Breast epithelium (tissue), 4 donors: Measurements from ENCODE around the gene PRDM2. TPM values are rescaled to one million over a fixed set of nuclear protein-coding genes. Genes with fewer than 3 reads are reported as not detected.
A peak's percentile ranks its signal among the peaks of the same experiment; 100 is the strongest.

Source experiments
- DNase-seq, 2 donors: peaks; one replicate each; pipeline ENCODE4 v3.0.0-alpha.2; 2019; ENCODE audit warnings: low spot score in 2 of 2
- H3K27ac ChIP-seq, 2 donors: fragments of 200-600 bp; sonication (generic) in 1 of 2; one replicate each; pipeline ENCODE4 v1.5.1; 2016 to 2019; ENCODE audit warnings: mild to moderate bottlenecking in 1 of 2
- H3K27me3 ChIP-seq, 2 donors: fragments of 200-600 bp; sonication (generic) in 1 of 2; one replicate each; pipeline versions ENCODE4 v1.5.1 to v1.6.0; 2017 to 2019; ENCODE audit warnings: control low read depth in 1 of 2, mild to moderate bottlenecking in 1 of 2
- H3K36me3 ChIP-seq: fragments of 200-600 bp; one replicate; pipeline ENCODE4 v1.5.1; 2019
- H3K4me1 ChIP-seq, 2 donors: fragments of 200-600 bp; sonication (generic); one replicate each; pipeline ENCODE4 v1.5.1; 2016 to 2019; ENCODE audit warnings: control low read depth in 1 of 2
- H3K4me3 ChIP-seq, 3 donors: fragments of 200-600 bp; sonication (generic); 1 replicate in 2 of 3; 2 replicates in 1 of 3; pipeline ENCODE4 v1.5.1; 2016 to 2019; ENCODE audit warnings: mild to moderate bottlenecking in 3 of 3, moderate library complexity in 2 of 3
- H3K9me3 ChIP-seq, 2 donors: fragments of 200-600 bp; sonication (generic) in 1 of 2; one replicate each; pipeline ENCODE4 v1.5.1; 2016 to 2019; ENCODE audit warnings: control low read depth in 1 of 2
- CTCF ChIP-seq, 3 donors: fragments of 450-650 bp; IDR thresholded peaks; one replicate each; pipeline ENCODE4 v1.5.1; 2016 to 2017; ENCODE audit warnings: antibody characterized with exemption in 3 of 3, mild to moderate bottlenecking in 3 of 3, moderate library complexity in 3 of 3
- POLR2A ChIP-seq: fragments of 450-650 bp; IDR thresholded peaks from one replicate; pipeline ENCODE4 v1.6.1; 2016; ENCODE audit warnings: antibody characterized with exemption, mild to moderate bottlenecking, moderate library complexity
- POLR2AphosphoS5 ChIP-seq, 3 donors: sonication (generic); formaldehyde crosslinking; IDR thresholded peaks; one replicate each; pipeline ENCODE4 v1.6.1; 2017; ENCODE audit warnings: antibody characterized with exemption in 3 of 3
- intact Hi-C: fragments of 100-400 bp; cut with DNase I; formaldehyde crosslinking; loops from one replicate; pipeline ENCODE4 v1.15.1; 2023; ENCODE audit warnings: low total_unique reads
- total RNA-seq, 3 donors: library from RNA; depleted of rRNA; stranded (reverse); fragments of >200 nt; gene quantifications; one replicate each; pipeline ENCODE4 v1.1.0, GENCODE V29; 2016

PRDM2 gene
- total RNA-seq, 3 donors from 2014 or later, result 45.6 to 57.1 (median 47.2) TPM

GRCh38 chr1:13748610-13749505 lies 48.9 kb downstream of the PRDM2 start:
- no peaks in the 10 kb centered on the region for H3K36me3 ChIP-seq
- H3K4me1 ChIP-seq, result peaks cover 0 to 14% of the 10 kb centered on the region in 2 donors
- TF ChIP-seq POLR2AphosphoS5 (IDR thresholded peaks at IDR 0.05), result peak; percentile 7 to 86 (median 11)
- no peak for TF ChIP-seq POLR2A
- TF ChIP-seq CTCF (IDR thresholded peaks at IDR 0.05), result peak in 1 of 3 donors; percentile 18
- intact Hi-C loops, result no loop called here
- no peaks in the 10 kb centered on the region for H3K27me3 ChIP-seq
- DNase-seq, result peak; percentile 96 to 98
- peak overlapping the region; percentile 79 to 94 (median 89) for H3K4me3 ChIP-seq
- peak overlapping the region; percentile 94 to 99 for H3K27ac ChIP-seq
- H3K9me3 ChIP-seq, result no peaks in the 10 kb centered on the region

GRCh38 chr1:13749543-13750341 lies 49.8 kb downstream of the PRDM2 start:
- H3K27me3 ChIP-seq, result no peaks in the 10 kb centered on the region
- intact Hi-C loops, result no loop called here
- H3K9me3 ChIP-seq, result no peaks in the 10 kb centered on the region
- DNase-seq, result peak in 1 of 2 donors; percentile 66
- H3K27ac ChIP-seq, result peak overlapping the region; percentile 94 to 99
- H3K4me1 ChIP-seq, result peaks cover 0 to 14% of the 10 kb centered on the region in 2 donors
- TF ChIP-seq POLR2AphosphoS5 (IDR thresholded peaks at IDR 0.05) (peak in 1 of 3 donors; percentile 38), CTCF (IDR thresholded peaks at IDR 0.05) (no peak), POLR2A (no peak)
- peak overlapping the region; percentile 79 to 94 (median 89) for H3K4me3 ChIP-seq
- H3K36me3 ChIP-seq, result no peaks in the 10 kb centered on the region

GRCh38 chr1:13751458-13751871 lies 51.5 kb downstream of the PRDM2 start:
- intact Hi-C loops, result no loop called here
- Histone ChIP-seq H3K4me1 (peaks cover 0 to 14% of the 10 kb centered on the region in 2 donors), H3K9me3 (no peaks in the 10 kb centered on the region), H3K27me3 (no peaks in the 10 kb centered on the region), H3K36me3 (no peaks in the 10 kb centered on the region), H3K27ac (peak overlapping the region in 1 of 2 donors; percentile 94), H3K4me3 (peak overlapping the region in 1 of 3 donors; percentile 6)
- no peak for TF ChIP-seq POLR2AphosphoS5 (IDR thresholded peaks at IDR 0.05)
- TF ChIP-seq CTCF (IDR thresholded peaks at IDR 0.05), result no peak
- no peak for TF ChIP-seq POLR2A
- no peak for DNase-seq

DNA sequence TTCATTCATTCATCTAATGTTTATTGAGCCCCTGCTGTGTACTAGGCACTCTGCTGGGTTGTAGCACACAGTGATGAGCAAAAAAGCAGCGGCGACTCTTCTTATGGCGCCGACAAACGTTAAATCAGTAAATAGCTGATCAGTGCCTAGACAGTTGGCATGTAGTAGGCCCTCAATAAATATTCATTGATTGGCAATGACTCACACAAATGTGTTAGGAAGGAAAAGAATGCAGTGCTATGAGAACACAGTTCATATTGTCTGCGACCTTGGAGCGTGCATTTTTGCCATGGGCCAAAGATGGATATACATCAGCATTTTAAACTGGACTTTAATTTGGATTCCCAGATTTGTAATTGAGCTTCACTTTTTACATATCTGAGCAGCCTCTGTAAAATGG lies 52.0 kb downstream of the PRDM2 start:
- TF ChIP-seq POLR2A, result no peak
- no peak for TF ChIP-seq POLR2AphosphoS5 (IDR thresholded peaks at IDR 0.05)
- TF ChIP-seq CTCF (IDR thresholded peaks at IDR 0.05), result no peak
- H3K9me3 ChIP-seq, result no peaks in the 10 kb centered on the region
- no peaks in the 10 kb centered on the region for H3K27me3 ChIP-seq
- intact Hi-C loops, result no loop called here
- peaks cover 0 to 14% of the 10 kb centered on the region in 2 donors for H3K4me1 ChIP-seq
- DNase-seq, result no peak
- H3K4me3 ChIP-seq, result peak overlapping the region in 1 of 3 donors; percentile 6
- H3K36me3 ChIP-seq, result no peaks in the 10 kb centered on the region
- peak overlapping the region in 1 of 2 donors; percentile 94 for H3K27ac ChIP-seq
